ENCODE data around the gene KCNK7. TPM values are rescaled to one million over a fixed set of nuclear protein-coding genes. Genes with fewer than 3 reads are reported as not detected.

The KCNK7 gene
- total RNA-seq, 4 donors from 2014 or later = 0.39 to 18.6 TPM; not detected in 2

- DNase-seq (peak in 1 of 2 donors; percentile 46), ATAC-seq (peak; percentile 37 to 46)
- no peak overlapping the region for H3K27ac ChIP-seq
- H3K9me3 ChIP-seq = no peaks in the 10 kb centered on the region
- H3K36me3 ChIP-seq = peaks cover 0 to 83% of the 10 kb centered on the region in 2 donors
- no peaks in the 10 kb centered on the region for H3K27me3 ChIP-seq
- TF ChIP-seq CTCF (IDR thresholded peaks at IDR 0.05 in 4 of 5, conservative IDR thresholded peaks at IDR 0.05 in 1 of 5) (peak in 4 of 5 experiments; percentile 47 to 63 (median 56)), POLR2A (IDR thresholded peaks at IDR 0.05) (no peak)
- intact Hi-C loops (cut with DNase I; ENCODE audit: low total_unique reads) = no loop called here
- no peak overlapping the region for H3K4me3 ChIP-seq
- in situ Hi-C loops (cut with MboI; ENCODE audit: low sequenced_read_pairs in 4 of 4) = no loop called here
- no peaks in the 10 kb centered on the region for H3K4me1 ChIP-seq
Measured at GRCh38 chr11:65625628-65626342, 30.2 kb upstream of the KCNK7 start.

- no peak overlapping the region for H3K27ac ChIP-seq
- H3K9me3 ChIP-seq = no peaks in the 10 kb centered on the region
- H3K4me1 ChIP-seq = no peaks in the 10 kb centered on the region
- intact Hi-C loops (cut with DNase I; ENCODE audit: low total_unique reads) (no loop called here), in situ Hi-C loops (cut with MboI; ENCODE audit: low sequenced_read_pairs in 4 of 4) (no loop called here)
- no peaks in the 10 kb centered on the region for H3K27me3 ChIP-seq
- no peak for ATAC-seq
- TF ChIP-seq POLR2A (IDR thresholded peaks at IDR 0.05) (no peak), CTCF (IDR thresholded peaks at IDR 0.05 in 4 of 5, conservative IDR thresholded peaks at IDR 0.05 in 1 of 5) (no peak)
- DNase-seq = no peak
- no peak overlapping the region for H3K4me3 ChIP-seq
- peaks cover 0 to 83% of the 10 kb centered on the region in 2 donors for H3K36me3 ChIP-seq
Measured at GRCh38 chr11:65624931-65625627, 29.5 kb upstream of the KCNK7 start.

- no peaks in the 10 kb centered on the region for H3K27me3 ChIP-seq
- H3K4me1 ChIP-seq = no peaks in the 10 kb centered on the region
- H3K27ac ChIP-seq = no peak overlapping the region
- in situ Hi-C loops (cut with MboI; ENCODE audit: low sequenced_read_pairs in 4 of 4) = no loop called here
- no peak for DNase-seq
- H3K9me3 ChIP-seq = no peaks in the 10 kb centered on the region
- H3K4me3 ChIP-seq = no peak overlapping the region
- intact Hi-C loops (cut with DNase I; ENCODE audit: low total_unique reads) = no loop called here
- no peak for ATAC-seq
- H3K36me3 ChIP-seq = peaks cover 0 to 83% of the 10 kb centered on the region in 2 donors
- TF ChIP-seq POLR2A (IDR thresholded peaks at IDR 0.05) = no peak
- TF ChIP-seq CTCF (IDR thresholded peaks at IDR 0.05 in 4 of 5, conservative IDR thresholded peaks at IDR 0.05 in 1 of 5) = no peak
Measured at GRCh38 chr11:65623852-65624616, 28.4 kb upstream of the KCNK7 start.

GRCh38 chr11:65623177-65623576 is 27.6 kb upstream of the KCNK7 start:
- intact Hi-C loops (cut with DNase I; ENCODE audit: low total_unique reads) = no loop called here
- Histone ChIP-seq H3K27me3 (no peaks in the 10 kb centered on the region), H3K27ac (no peak overlapping the region), H3K9me3 (no peaks in the 10 kb centered on the region), H3K4me3 (no peak overlapping the region), H3K4me1 (no peaks in the 10 kb centered on the region), H3K36me3 (peaks cover 0 to 83% of the 10 kb centered on the region in 2 donors)
- ATAC-seq (no peak), DNase-seq (no peak)
- TF ChIP-seq POLR2A (IDR thresholded peaks at IDR 0.05) (no peak), CTCF (IDR thresholded peaks at IDR 0.05 in 4 of 5, conservative IDR thresholded peaks at IDR 0.05 in 1 of 5) (no peak)
- in situ Hi-C loops (cut with MboI; ENCODE audit: low sequenced_read_pairs in 4 of 4) = no loop called here
